B cell (primary cell): Measurements from ENCODE around the gene TGFBRAP1. TPM values are rescaled to one million over a fixed set of nuclear protein-coding genes. Genes with fewer than 3 reads are reported as not detected.

Source experiments
- ATAC-seq: fragments of 200-7000 bp; cut with Tn5 transposase; one replicate; pipeline ENCODE4 v1.10.0; 2021; ENCODE audit warnings: low read depth, mild to moderate bottlenecking, moderate number of reproducible peaks, moderate library complexity
- CTCF ChIA-PET: fragments of 350-600 bp; sonication (Branson Sonifier 250); formaldehyde crosslinking; loops from one replicate; lab custom pipeline; 2021; ENCODE audit warnings: antibody characterized with exemption, inconsistent platforms; lab: Charles Lee
- POLR2A ChIA-PET: fragments of 350-600 bp; sonication (Branson Sonifier 250); formaldehyde crosslinking; loops from one replicate; lab custom pipeline; 2021; ENCODE audit warnings: antibody characterized with exemption; lab: Charles Lee
- DNase-seq: peaks from one replicate; pipeline ENCODE4 v3.0.0; 2013
- H2AFZ ChIP-seq: 2 replicates; pipeline ENCODE4 v1.6.1; 2012; ENCODE audit warnings: mild to moderate bottlenecking, low read depth, low read length; ENCODE audit not compliant: insufficient read depth, poor library complexity, severe bottlenecking
- H3K27ac ChIP-seq, 2 donors: 1 replicate in 1 of 2; 2 replicates in 1 of 2; pipeline ENCODE4 v1.5.1; 2012 to 2013; ENCODE audit warnings: low read length in 2 of 2, mild to moderate bottlenecking in 2 of 2, moderate library complexity in 1 of 2
- H3K27me3 ChIP-seq, 4 experiments: fragments of 200-600 bp in 1 of 4; sonication (generic) in 1 of 4; replicated peaks in 1 of 4; 1 replicate in 2 of 4; 2 replicates in 2 of 4; pipeline versions ENCODE4 v1.6.1 to v1.7.0; 2013 to 2016; ENCODE audit warnings: low read length in 3 of 4, mild to moderate bottlenecking in 2 of 4, mixed read lengths in 1 of 4, moderate library complexity in 1 of 4; ENCODE audit not compliant: insufficient read depth in 4 of 4, control insufficient read depth in 3 of 4; ENCODE audit errors: control extremely low read depth in 1 of 4
- H3K36me3 ChIP-seq, 2 experiments: replicated peaks in 1 of 2; 1 replicate in 1 of 2; 2 replicates in 1 of 2; pipeline versions ENCODE4 v1.6.1 to v1.7.1; 2013; ENCODE audit warnings: low read length in 1 of 2; ENCODE audit not compliant: insufficient read depth in 2 of 2, control insufficient read depth in 1 of 2; ENCODE audit errors: control extremely low read depth in 1 of 2, extremely low read depth in 1 of 2
- H3K4me1 ChIP-seq, 2 donors: fragments of 200-600 bp in 1 of 2; sonication (generic) in 1 of 2; 1 replicate in 1 of 2; 2 replicates in 1 of 2; pipeline versions ENCODE4 v1.5.1 to v1.6.1; 2013 to 2017; ENCODE audit warnings: low read length in 2 of 2; ENCODE audit not compliant: control insufficient read depth in 2 of 2, insufficient read depth in 2 of 2
- H3K4me2 ChIP-seq: replicated peaks from 2 replicates; pipeline ENCODE3; 2012; ENCODE audit warnings: mild to moderate bottlenecking, low read depth, low read length; ENCODE audit not compliant: poor library complexity, severe bottlenecking
- H3K4me3 ChIP-seq, 5 experiments: fragments of 200-600 bp in 1 of 5; sonication (generic) in 1 of 5; 1 replicate in 3 of 5; 2 replicates in 2 of 5; pipeline versions ENCODE4 v1.5.1 to v1.7.0; 2011 to 2016; ENCODE audit warnings: low read length in 4 of 5, mild to moderate bottlenecking in 4 of 5, low read depth in 2 of 5, control low read depth in 1 of 5, moderate library complexity in 1 of 5; ENCODE audit not compliant: insufficient read depth in 1 of 5; ENCODE audit errors: control extremely low read depth in 1 of 5, extremely low read depth in 1 of 5
- H3K79me2 ChIP-seq: fragments of 200-600 bp; sonication (generic); one replicate; pipeline ENCODE4 v1.6.0; 2016; ENCODE audit warnings: low read length; ENCODE audit not compliant: control insufficient read depth, insufficient read depth
- H3K9ac ChIP-seq: fragments of 200-600 bp; sonication (generic); 2 replicates; pipeline ENCODE4 v1.6.1; 2017; ENCODE audit warnings: mild to moderate bottlenecking, low read length, moderate library complexity
- H3K9me3 ChIP-seq, 3 donors: one replicate each; pipeline versions ENCODE4 v1.6.1 to v1.7.1; 2013; ENCODE audit warnings: low read length in 2 of 3; ENCODE audit not compliant: control insufficient read depth in 2 of 3, insufficient read depth in 1 of 3; ENCODE audit errors: control extremely low read depth in 1 of 3
- H4K20me1 ChIP-seq: 2 replicates; pipeline ENCODE4 v1.6.0; 2012; ENCODE audit warnings: mild to moderate bottlenecking, low read length; ENCODE audit not compliant: insufficient read depth, control insufficient read depth, poor library complexity, severe bottlenecking
- H3K27ac Mint-ChIP-seq: one replicate; pipeline ENCODE4 v1.8.0; 2021; ENCODE audit warnings: mixed read lengths
- H3K27me3 Mint-ChIP-seq: one replicate; pipeline ENCODE4 v1.8.0; 2021; ENCODE audit warnings: mixed read lengths
- H3K4me1 Mint-ChIP-seq: one replicate; pipeline ENCODE4 v1.8.0; 2021; ENCODE audit warnings: mixed read lengths
- H3K4me3 Mint-ChIP-seq: one replicate; pipeline ENCODE4 v1.8.0; 2021; ENCODE audit warnings: mixed read lengths
- H3K9me3 Mint-ChIP-seq: one replicate; pipeline ENCODE4 v1.8.0; 2022; ENCODE audit warnings: mixed read lengths; ENCODE audit not compliant: insufficient read depth
- CTCF ChIP-seq: fragments of 200-600 bp; IDR thresholded peaks from one replicate; pipeline ENCODE4 v1.8.0; 2022; ENCODE audit warnings: antibody characterized with exemption, mild to moderate bottlenecking
- EZH2 ChIP-seq: IDR thresholded peaks from 2 replicates; pipeline ENCODE4 v1.6.1; 2012; ENCODE audit warnings: borderline replicate concordance, low read depth, mild to moderate bottlenecking, moderate library complexity, low read length; ENCODE audit not compliant: insufficient read depth, poor library complexity, severe bottlenecking
- WGBS: methylation state at CpG from one replicate; pipeline ENCODE4 v1.1.5; 2013; ENCODE audit warnings: missing lambda C conversion rate; ENCODE audit not compliant: insufficient coverage; 5-methylcytosine and 5-hydroxymethylcytosine counted together
- intact Hi-C: fragments of 100-400 bp; cut with micrococcal nuclease; formaldehyde crosslinking; loops from one replicate; pipeline ENCODE4 v1.10.0; 2022
- polyA plus RNA-seq: library from polyadenylated mRNA; depleted of rRNA; stranded (reverse); fragments of >200 nt; gene quantifications from 2 replicates; pipeline ENCODE4 v1.2.3, GENCODE V29; 2012
- total RNA-seq, 2 donors: library from RNA; stranded (reverse); fragments of 120-200 nt in 1 of 2; gene quantifications; 1 replicate in 1 of 2; 2 replicates in 1 of 2; pipeline versions ENCODE4 v1.2.3 to v1.2.4, GENCODE V29; 2013 to 2022

The TGFBRAP1 gene
- total and polyA plus RNA-seq, 2 donors (not counting 1 experiment from before 2014, with no cell fraction given): 9.3 to 21.7 TPM

GRCh38 chr2:105271393-105272045, 58.0 kb downstream of the TGFBRAP1 start:
- no peaks in the 10 kb centered on the region for H3K27me3 Mint-ChIP-seq
- WGBS: 91% methylated on average over 12 of the region's 14 CpGs
- CTCF ChIA-PET: no interaction called here
- DNase-seq: no peak
- no peak for ATAC-seq
- no peak for TF ChIP-seq EZH2
- no peak for TF ChIP-seq CTCF
- H3K9me3 ChIP-seq: no peaks in the 10 kb centered on the region
- H3K4me1 Mint-ChIP-seq: no peaks in the 10 kb centered on the region
- H4K20me1 ChIP-seq: no peaks in the 10 kb centered on the region
- H3K36me3 ChIP-seq: peaks cover 2 to 91% of the 10 kb centered on the region in 2 experiments
- H3K27me3 ChIP-seq: no peaks in the 10 kb centered on the region
- H3K27ac Mint-ChIP-seq: no peak overlapping the region
- intact Hi-C loops: no loop called here
- no peak overlapping the region for H3K4me3 Mint-ChIP-seq
- no peak overlapping the region for H3K4me2 ChIP-seq
- no peaks in the 10 kb centered on the region for H3K4me1 ChIP-seq
- H3K9ac ChIP-seq: no peak overlapping the region
- POLR2A ChIA-PET: no interaction called here
- no peaks in the 10 kb centered on the region for H3K9me3 Mint-ChIP-seq
- H3K79me2 ChIP-seq: no peaks in the 10 kb centered on the region
- H2AFZ ChIP-seq: no peak overlapping the region
- H3K27ac ChIP-seq: no peak overlapping the region
- H3K4me3 ChIP-seq: no peak overlapping the region

GRCh38 chr2:105269426-105269825, 60.1 kb downstream of the TGFBRAP1 start:
- Mint-ChIP-seq H3K27ac (no peak overlapping the region), H3K9me3 (no peaks in the 10 kb centered on the region), H3K4me1 (no peaks in the 10 kb centered on the region), H3K27me3 (no peaks in the 10 kb centered on the region), H3K4me3 (no peak overlapping the region)
- no peaks in the 10 kb centered on the region for H3K79me2 ChIP-seq
- H3K9ac ChIP-seq: no peak overlapping the region
- no peak for ATAC-seq
- no peaks in the 10 kb centered on the region for H4K20me1 ChIP-seq
- H3K27me3 ChIP-seq: no peaks in the 10 kb centered on the region
- H3K36me3 ChIP-seq: peaks cover 1 to 82% of the 10 kb centered on the region in 2 experiments
- TF ChIP-seq EZH2 (no peak), CTCF (no peak)
- DNase-seq: no peak
- WGBS: 99% methylated on average over 21 of the region's 21 CpGs
- H3K4me1 ChIP-seq: no peaks in the 10 kb centered on the region
- no peak overlapping the region for H3K27ac ChIP-seq
- POLR2A ChIA-PET: no interaction called here
- no peak overlapping the region for H3K4me3 ChIP-seq
- intact Hi-C loops: no loop called here
- no peaks in the 10 kb centered on the region for H3K9me3 ChIP-seq
- CTCF ChIA-PET: interaction anchor here (1.5 kb wide), 1 partner anchor 154 kb away, joined by 3 read pairs; no protein-coding TSS in a partner anchor
- H3K4me2 ChIP-seq: no peak overlapping the region
- H2AFZ ChIP-seq: no peak overlapping the region
